Measurements from ENCODE around the gene PKP2. TPM values are rescaled to one million over a fixed set of nuclear protein-coding genes. Genes with fewer than 3 reads are reported as not detected.

Gene PKP2
- total and polyA plus RNA-seq, 2 of the 13 experiments (the other 11 are each of a cell fraction or from before 2014, with no cell fraction given) = 15.1 to 25.3 TPM

- TF ChIP-seq ZNF678 (CRISPR knock-in tag; IDR thresholded peaks at IDR 0.05) (peak; percentile 60; the same call in 1 of the 2 replicates), THAP11 (CRISPR knock-in tag; IDR thresholded peaks at IDR 0.05) (no peak), ZSCAN20 (CRISPR knock-in tag; IDR thresholded peaks at IDR 0.05; ENCODE audit: borderline replicate concordance) (no peak), EED (CRISPR knock-in tag; IDR thresholded peaks at IDR 0.05) (no peak), ZNF180 (CRISPR knock-in tag; IDR thresholded peaks at IDR 0.05; ENCODE audit: borderline replicate concordance, low read depth) (no peak), ZNF12 (CRISPR knock-in tag; IDR thresholded peaks at IDR 0.05) (no peak), ZHX1 (CRISPR knock-in tag; IDR thresholded peaks at IDR 0.05; ENCODE audit: low read depth) (no peak), ZFX (CRISPR knock-in tag; IDR thresholded peaks at IDR 0.05; ENCODE audit: low read depth) (peak; percentile 86), ZNF75D (CRISPR knock-in tag; IDR thresholded peaks at IDR 0.05; ENCODE audit: borderline replicate concordance) (no peak), GATAD1 (CRISPR knock-in tag; IDR thresholded peaks at IDR 0.05) (0 out of 2 replicates have a peak, but pooled peaks have one; percentile 17), ZNF432 (CRISPR knock-in tag; IDR thresholded peaks at IDR 0.05; ENCODE audit: borderline replicate concordance) (0 out of 2 replicates have a peak, but pooled peaks have one; percentile 59), ATRX (CRISPR knock-in tag; IDR thresholded peaks at IDR 0.05; ENCODE audit: borderline replicate concordance) (no peak), JARID2 (CRISPR knock-in tag; IDR thresholded peaks at IDR 0.05; ENCODE audit: insufficient replicate concordance) (no peak), NFIC (IDR thresholded peaks at IDR 0.05; ENCODE audit: low read length) (no peak), IRX3 (CRISPR knock-in tag; IDR thresholded peaks at IDR 0.05; ENCODE audit: borderline replicate concordance, low read depth) (no peak), ATF7-NPFF (CRISPR knock-in tag; IDR thresholded peaks at IDR 0.05; ENCODE audit: low read depth) (no peak), KLF13 (CRISPR knock-in tag; IDR thresholded peaks at IDR 0.05) (no peak), RELA (CRISPR knock-in tag; IDR thresholded peaks at IDR 0.05) (no peak), ZNF737 (CRISPR knock-in tag; IDR thresholded peaks at IDR 0.05; ENCODE audit: borderline replicate concordance) (no peak), ZNF333 (CRISPR knock-in tag; IDR thresholded peaks at IDR 0.05; ENCODE audit: borderline replicate concordance) (0 out of 2 replicates have a peak, but pooled peaks have one; percentile 21), JUNB (CRISPR knock-in tag; IDR thresholded peaks at IDR 0.05; ENCODE audit: borderline replicate concordance) (no peak)
- TF ChIP-seq, protein P1, sequence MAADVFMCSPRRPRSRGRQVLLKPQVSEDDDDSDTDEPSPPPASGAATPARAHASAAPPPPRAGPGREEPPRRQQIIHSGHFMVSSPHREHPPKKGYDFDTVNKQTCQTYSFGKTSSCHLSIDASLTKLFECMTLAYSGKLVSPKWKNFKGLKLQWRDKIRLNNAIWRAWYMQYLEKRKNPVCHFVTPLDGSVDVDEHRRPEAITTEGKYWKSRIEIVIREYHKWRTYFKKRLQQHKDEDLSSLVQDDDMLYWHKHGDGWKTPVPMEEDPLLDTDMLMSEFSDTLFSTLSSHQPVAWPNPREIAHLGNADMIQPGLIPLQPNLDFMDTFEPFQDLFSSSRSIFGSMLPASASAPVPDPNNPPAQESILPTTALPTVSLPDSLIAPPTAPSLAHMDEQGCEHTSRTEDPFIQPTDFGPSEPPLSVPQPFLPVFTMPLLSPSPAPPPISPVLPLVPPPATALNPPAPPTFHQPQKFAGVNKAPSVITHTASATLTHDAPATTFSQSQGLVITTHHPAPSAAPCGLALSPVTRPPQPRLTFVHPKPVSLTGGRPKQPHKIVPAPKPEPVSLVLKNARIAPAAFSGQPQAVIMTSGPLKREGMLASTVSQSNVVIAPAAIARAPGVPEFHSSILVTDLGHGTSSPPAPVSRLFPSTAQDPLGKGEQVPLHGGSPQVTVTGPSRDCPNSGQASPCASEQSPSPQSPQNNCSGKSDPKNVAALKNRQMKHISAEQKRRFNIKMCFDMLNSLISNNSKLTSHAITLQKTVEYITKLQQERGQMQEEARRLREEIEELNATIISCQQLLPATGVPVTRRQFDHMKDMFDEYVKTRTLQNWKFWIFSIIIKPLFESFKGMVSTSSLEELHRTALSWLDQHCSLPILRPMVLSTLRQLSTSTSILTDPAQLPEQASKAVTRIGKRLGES (CRISPR knock-in tag; IDR thresholded peaks at IDR 0.05; ENCODE audit: borderline replicate concordance) = no peak
These were observed 141.4 kb downstream of the PKP2 start (continued) for GRCh38 chr12:32755051-32755653.
